Hematopoietic multipotent progenitor cell treated with erythropoietin and hydrocortisone succinate and interleukin-3 and kit ligand, for 4 days (in vitro differentiated cells): ENCODE results near the gene ABHD16A.

Source experiments
- DNase-seq: peaks from one replicate; pipeline ENCODE4 v3.0.0-alpha.2; 2015

ABHD16A gene

DNA sequence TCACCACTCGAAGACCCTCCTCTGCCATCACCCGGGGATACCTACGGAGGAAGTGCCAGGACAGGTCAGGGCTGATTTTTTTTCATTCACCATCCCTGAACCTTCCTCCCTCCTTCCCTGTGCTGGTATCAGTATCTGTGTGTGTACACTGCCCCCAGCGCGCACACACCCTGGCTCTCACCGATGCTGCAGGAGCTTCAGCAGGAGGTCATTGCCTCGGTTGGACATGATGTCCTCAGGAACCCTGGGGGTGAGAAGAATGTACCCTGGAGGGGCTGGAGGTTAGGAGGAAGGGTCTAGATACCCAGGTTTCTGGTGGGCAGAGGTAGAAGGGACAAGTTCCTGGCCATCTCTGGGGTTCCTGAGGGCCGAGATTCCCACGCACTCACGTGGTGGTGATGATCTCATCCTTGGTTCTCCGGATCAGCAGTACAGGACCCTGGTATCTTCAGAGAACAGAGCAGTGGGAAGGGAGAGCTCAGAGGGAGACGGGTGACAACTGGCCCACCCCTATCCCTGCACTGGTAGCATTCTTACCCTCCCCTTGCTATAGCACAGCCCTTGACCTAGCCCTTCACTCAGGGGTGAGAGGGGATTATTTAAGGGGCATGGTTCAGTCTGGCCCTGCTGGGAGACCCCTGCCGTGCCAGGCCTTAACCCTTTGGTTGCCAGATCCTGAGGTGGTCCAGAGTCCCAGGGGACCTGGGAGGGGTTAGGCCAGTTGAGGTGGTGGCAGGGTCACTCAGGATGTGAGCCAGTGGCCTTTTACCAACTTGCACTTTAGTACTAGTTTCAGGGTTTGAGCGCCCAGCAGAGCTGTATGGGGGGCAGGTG lies 15.0 kb downstream of the ABHD16A start:
- no peak for DNase-seq

DNA sequence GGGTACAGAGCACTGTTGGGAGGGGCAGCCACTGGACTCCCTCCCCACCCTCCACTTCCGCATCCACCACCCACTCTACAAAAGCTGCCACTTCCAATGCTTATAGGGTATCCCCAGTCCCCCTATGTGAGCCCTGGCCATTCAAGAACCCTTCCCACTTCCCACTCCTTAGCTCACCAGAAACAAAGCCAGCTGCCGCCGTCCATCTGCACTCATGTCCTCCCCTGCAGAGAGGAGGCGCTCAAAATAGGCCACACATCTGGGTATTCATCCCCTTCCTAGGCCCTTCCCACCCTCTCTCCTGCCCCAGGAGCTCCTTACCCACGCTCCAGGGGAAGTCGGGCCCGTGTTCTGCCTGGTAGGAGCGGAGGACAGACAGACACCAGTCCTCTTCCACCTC lies 15.8 kb downstream of the ABHD16A start:
- no peak for DNase-seq

GRCh38 chr6:31686483-31686882 lies 16.6 kb downstream of the ABHD16A start:
- DNase-seq: peak; percentile 76

- no peak for DNase-seq
These were observed 19.5 kb downstream of the ABHD16A start for GRCh38 chr6:31683591-31683990.

- peak; percentile 80 for DNase-seq
These were observed 21.9 kb downstream of the ABHD16A start for GRCh38 chr6:31681135-31681671.

GRCh38 chr6:31680226-31681134 lies 22.6 kb downstream of the ABHD16A start, which contains the start of gene LY6G5C:
TSS of gene LY6G5C (minus strand) at chr6:31681067. CDS start at chr6:31680373, 694 bp downstream.
- DNase-seq: peak; percentile 90

DNA sequence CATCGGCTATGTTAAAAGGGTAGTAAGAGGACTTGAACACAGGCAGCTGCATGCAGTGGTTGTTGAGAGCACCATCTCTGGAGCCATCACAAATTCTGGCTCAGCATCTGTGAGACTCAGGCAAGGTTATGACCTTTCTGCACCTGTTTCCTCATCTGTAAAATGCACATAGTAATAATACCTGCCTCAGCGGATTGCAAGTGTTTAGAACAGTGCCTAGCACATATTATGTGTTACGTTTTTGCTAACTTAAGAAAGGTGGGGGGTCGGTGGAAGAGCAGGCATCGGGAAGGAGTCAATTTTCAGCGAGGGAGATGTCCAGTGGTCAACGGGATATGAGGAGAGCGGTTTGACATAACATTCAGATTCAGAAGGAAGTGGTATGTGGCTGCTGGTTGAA lies 25.2 kb downstream of the ABHD16A start:
- DNase-seq: no peak

DNA sequence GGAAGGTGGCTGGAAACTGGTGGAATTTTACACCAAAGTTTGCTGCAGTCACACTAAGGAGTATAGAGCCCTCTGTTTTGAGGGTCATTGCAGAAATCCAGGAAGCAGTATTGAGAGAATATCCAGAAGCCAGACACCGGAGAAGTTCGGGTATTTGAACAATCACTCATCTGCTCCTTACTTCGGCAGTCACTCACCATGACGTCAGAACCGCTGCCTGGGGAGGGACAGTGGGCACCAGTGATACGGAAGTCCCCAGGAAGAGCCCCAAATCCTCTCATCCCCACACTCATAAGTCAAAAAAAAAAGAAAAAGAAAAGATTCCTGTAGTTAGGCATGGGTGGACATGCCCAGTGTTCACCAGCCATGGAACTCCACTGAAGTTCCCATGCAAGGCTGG lies 26.2 kb downstream of the ABHD16A start:
- no peak for DNase-seq

GRCh38 chr6:31676322-31676903 lies 26.7 kb downstream of the ABHD16A start:
- DNase-seq: no peak

GRCh38 chr6:31669676-31670075 lies 33.4 kb downstream of the ABHD16A start, which contains the start of gene LY6G5B:
TSS of gene LY6G5B (plus strand) at chr6:31669976. CDS start at chr6:31670951, 975 bp downstream.
- DNase-seq: no peak

- peak; percentile 28 for DNase-seq
These were observed 36.7 kb downstream of the ABHD16A start for GRCh38 chr6:31666337-31666965.

GRCh38 chr6:31665501-31666336 lies 37.4 kb downstream of the ABHD16A start, which contains the start of gene CSNK2B:
TSS of gene CSNK2B (plus strand) at chr6:31666080. CDS start at chr6:31666832, 752 bp downstream.
- DNase-seq: peak; percentile 100

DNA sequence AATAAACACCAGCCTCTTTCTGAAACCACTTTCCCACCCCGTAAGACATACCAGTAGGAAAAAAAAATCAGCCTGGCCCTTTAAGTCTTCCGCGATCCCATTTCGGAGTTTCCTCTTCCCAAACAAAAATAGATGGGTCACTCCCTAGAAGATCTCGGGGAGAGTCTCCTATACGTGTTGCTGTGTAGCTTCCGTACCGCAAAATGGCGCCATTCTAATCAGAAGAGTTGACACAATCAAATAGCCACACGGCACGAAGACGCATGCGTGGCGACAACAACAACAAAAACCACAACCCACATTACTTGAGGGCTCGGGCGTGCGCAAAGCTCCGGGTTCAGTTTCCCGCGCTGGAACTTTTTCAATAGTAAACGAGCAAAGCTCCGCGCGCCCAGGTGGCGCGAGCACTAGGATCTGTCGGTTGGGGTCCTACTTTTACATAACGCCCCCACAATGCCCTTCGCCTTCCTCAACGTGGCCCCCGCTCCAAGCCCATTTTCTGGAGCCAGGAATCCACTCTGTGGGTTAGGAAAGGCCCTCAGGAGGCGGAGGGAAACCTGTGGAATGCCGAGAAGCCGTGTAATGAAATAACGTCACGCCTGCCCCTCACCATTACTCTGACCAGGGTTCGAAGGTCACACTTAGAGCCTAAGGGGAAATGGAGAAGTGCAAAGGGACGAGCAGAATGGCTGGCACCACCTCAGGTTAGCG lies 38.2 kb downstream of the ABHD16A start, which contains the start of gene GPANK1:
GPANK1 (minus strand) TSS at position 208 of the 711 bp plus-strand sequence. CDS start 519 bp downstream, outside the sequence.
- peak; percentile 99 for DNase-seq

DNA sequence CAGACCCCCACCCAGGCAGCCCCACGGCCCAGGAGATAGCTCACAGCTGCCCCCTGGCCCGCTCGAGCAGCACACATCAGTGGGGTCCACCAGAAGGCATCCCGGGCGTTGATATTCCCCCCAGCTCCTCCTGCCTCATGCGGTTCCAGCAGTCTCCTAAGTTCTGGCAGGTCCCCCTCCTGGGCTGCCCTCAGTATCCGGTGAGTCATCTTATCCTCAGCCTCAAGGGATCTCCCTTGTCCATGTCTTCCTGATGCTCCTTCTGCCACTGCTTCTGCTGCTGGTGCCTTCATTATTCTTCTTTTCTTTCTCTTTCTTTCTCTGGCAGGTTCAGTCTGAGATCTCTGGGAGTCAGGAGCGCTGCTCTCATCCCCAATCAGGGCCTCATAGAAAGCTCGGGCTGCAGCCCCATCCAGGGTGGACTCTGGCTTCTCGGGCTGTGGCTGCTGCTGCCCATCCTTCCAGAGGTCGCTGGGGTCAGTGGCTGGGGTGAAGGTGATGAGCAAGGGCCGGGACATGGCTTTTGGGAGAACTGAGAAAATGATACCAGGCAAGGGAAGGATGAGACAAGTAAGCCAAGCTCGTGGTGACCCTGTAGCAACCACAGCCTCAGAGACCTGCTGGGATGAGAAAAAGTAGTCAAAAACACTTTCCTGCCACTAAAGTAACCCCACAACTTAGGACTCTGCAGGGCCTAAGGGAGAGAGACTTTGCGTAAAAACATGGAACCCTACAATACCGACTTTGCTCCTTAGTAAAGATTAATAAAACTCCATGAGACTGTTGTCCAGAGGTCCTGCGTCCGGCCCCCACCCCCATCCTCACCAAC lies 38.9 kb downstream of the ABHD16A start:
- DNase-seq: peak; percentile 40

DNA sequence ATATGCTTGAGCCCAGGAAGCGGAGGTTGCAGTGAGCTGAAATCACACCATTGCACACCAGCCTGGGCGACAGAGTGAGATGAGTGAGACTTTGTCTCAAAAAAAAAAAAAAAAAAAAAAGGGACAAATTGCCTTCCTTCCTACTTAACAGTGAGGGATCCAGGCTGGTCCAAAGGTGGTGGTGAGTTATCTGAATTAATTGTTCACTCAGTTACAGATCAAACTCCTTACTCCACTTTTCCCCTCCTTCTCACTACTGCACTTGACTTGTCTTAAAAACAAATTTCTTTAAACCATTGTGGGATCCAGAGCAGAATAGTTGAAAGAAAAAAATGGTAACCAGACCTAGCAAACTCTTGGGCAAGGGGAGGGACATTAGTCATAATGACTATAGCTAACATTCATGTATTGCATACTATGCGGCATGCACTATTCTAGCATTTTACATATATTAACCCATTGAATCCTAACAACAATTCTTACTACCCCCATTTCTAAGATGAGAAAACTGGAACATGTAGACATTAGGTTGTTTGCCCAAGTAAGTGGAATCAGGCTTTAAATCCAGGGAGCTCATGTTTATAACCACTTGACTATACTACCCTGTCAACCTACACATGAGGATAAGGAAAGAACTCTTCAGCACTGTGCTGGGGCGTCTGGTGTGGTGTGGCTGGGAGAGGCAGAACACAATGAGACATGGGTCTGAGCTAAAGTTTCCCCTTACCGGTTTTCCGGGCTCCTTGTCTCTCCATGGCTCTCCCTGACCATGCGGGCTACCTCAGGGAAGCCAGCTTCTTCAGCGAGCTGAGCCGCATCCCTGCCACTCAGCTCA lies 39.8 kb downstream of the ABHD16A start:
- no peak for DNase-seq

GRCh38 chr6:31662124-31662723 lies 40.9 kb downstream of the ABHD16A start:
- no peak for DNase-seq

GRCh38 chr6:31661262-31662123 lies 41.6 kb downstream of the ABHD16A start:
- DNase-seq: peak; percentile 48
